Measurements from ENCODE around the gene TFE3. TPM values are rescaled to one million over a fixed set of nuclear protein-coding genes. Genes with fewer than 3 reads are reported as not detected.

The TFE3 gene
- total and polyA plus RNA-seq, 2 experiments from 2014 or later, result 21.4 to 83.8 TPM

DNA sequence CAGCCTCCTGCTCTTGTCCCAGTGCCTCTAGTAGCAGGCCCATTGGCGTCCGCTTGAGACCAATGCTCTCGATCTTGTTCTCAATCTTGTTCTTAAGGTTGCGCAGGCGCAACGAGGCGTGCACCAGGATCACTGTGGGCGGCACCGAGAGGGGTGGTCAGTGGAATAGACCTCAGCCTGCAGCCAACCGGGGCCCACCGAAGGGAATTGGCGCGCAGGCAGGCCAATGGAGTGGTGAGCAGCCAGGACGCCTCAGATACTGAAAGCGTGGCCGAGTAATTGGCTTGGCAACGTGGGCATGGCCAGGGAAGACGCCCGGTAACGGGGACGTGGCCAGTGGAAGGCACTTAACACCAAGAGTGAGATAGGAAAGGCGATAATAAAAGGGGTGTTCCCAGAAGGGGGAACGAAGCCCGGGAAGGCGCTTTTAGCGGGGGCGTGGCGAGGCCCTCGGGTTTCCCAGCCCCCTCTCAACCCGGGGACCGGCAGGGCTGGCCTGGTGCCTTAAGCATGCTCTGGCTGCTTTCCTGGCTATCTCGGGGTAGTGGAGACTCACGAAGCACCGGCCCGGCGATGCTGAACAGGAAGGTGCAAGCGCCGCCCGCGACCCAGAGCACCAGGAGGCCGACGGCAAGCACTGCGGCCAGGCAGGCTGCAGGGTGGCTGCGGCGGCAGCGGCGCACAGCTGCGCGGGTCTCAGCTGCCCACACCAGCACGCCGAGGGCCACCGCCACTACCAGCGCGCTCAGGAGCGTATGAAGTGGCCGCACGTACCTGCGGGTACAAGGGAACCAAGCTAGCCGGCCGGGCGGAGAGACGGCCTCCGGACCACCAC, 28.9 kb upstream of the TFE3 start:
- DNase-seq (ENCODE audit: low spot score) (peak; percentile 87), ATAC-seq (peak; percentile 86)
- no peaks in the 10 kb centered on the region; the same call in 1 of the 3 replicates for H3K9me3 Mint-ChIP-seq
- peaks cover 14% of the 10 kb centered on the region for H3K4me1 Mint-ChIP-seq
- no peaks in the 10 kb centered on the region for H3K36me3 Mint-ChIP-seq (ENCODE audit: low read depth)
- H3K9me2 ChIP-seq (ENCODE audit: insufficient read depth), result no peaks in the 10 kb centered on the region
- peaks cover 13% of the 10 kb centered on the region for H3K27me3 Mint-ChIP-seq (ENCODE audit: insufficient read depth, low read depth, poor library complexity)
- H3K36me3 ChIP-seq (ENCODE audit: insufficient read depth), result no peaks in the 10 kb centered on the region
- peak overlapping the region; percentile 83 for H3K4me3 ChIP-seq
- H4K20me1 ChIP-seq (replicated peaks; ENCODE audit: insufficient read depth), result no peaks in the 10 kb centered on the region
- H3K27ac ChIP-seq (ENCODE audit: low read depth), result no peak overlapping the region
- H3K4me3 Mint-ChIP-seq, result peak overlapping the region; percentile 85
- peak overlapping the region; percentile 84 for H3K4me2 ChIP-seq
- no peaks in the 10 kb centered on the region for H3F3A ChIP-seq (replicated peaks; ENCODE audit: low read depth)
- no peak for TF ChIP-seq CREB1 (CRISPR knock-in tag; IDR thresholded peaks at IDR 0.05; ENCODE audit: low read depth)
- no peak for TF ChIP-seq JUNB (IDR thresholded peaks at IDR 0.05; ENCODE audit: unreplicated experiment)
- TF ChIP-seq, protein P1, sequence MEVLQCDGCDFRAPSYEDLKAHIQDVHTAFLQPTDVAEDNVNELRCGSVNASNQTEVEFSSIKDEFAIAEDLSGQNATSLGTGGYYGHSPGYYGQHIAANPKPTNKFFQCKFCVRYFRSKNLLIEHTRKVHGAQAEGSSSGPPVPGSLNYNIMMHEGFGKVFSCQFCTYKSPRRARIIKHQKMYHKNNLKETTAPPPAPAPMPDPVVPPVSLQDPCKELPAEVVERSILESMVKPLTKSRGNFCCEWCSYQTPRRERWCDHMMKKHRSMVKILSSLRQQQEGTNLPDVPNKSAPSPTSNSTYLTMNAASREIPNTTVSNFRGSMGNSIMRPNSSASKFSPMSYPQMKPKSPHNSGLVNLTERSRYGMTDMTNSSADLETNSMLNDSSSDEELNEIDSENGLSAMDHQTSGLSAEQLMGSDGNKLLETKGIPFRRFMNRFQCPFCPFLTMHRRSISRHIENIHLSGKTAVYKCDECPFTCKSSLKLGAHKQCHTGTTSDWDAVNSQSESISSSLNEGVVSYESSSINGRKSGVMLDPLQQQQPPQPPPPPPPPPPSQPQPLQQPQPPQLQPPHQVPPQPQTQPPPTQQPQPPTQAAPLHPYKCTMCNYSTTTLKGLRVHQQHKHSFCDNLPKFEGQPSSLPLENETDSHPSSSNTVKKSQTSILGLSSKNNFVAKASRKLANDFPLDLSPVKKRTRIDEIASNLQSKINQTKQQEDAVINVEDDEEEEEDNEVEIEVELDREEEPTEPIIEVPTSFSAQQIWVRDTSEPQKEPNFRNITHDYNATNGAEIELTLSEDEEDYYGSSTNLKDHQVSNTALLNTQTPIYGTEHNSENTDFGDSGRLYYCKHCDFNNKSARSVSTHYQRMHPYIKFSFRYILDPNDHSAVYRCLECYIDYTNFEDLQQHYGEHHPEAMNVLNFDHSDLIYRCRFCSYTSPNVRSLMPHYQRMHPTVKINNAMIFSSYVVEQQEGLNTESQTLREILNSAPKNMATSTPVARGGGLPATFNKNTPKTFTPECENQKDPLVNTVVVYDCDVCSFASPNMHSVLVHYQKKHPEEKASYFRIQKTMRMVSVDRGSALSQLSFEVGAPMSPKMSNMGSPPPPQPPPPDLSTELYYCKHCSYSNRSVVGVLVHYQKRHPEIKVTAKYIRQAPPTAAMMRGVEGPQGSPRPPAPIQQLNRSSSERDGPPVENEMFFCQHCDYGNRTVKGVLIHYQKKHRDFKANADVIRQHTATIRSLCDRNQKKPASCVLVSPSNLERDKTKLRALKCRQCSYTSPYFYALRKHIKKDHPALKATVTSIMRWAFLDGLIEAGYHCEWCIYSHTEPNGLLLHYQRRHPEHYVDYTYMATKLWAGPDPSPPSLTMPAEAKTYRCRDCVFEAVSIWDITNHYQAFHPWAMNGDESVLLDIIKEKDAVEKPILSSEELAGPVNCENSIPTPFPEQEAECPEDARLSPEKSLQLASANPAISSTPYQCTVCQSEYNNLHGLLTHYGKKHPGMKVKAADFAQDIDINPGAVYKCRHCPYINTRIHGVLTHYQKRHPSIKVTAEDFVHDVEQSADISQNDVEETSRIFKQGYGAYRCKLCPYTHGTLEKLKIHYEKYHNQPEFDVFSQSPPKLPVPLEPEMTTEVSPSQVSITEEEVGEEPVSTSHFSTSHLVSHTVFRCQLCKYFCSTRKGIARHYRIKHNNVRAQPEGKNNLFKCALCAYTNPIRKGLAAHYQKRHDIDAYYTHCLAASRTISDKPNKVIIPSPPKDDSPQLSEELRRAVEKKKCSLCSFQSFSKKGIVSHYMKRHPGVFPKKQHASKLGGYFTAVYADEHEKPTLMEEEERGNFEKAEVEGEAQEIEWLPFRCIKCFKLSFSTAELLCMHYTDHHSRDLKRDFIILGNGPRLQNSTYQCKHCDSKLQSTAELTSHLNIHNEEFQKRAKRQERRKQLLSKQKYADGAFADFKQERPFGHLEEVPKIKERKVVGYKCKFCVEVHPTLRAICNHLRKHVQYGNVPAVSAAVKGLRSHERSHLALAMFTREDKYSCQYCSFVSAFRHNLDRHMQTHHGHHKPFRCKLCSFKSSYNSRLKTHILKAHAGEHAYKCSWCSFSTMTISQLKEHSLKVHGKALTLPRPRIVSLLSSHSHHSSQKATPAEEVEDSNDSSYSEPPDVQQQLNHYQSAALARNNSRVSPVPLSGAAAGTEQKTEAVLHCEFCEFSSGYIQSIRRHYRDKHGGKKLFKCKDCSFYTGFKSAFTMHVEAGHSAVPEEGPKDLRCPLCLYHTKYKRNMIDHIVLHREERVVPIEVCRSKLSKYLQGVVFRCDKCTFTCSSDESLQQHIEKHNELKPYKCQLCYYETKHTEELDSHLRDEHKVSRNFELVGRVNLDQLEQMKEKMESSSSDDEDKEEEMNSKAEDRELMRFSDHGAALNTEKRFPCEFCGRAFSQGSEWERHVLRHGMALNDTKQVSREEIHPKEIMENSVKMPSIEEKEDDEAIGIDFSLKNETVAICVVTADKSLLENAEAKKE (CRISPR knock-in tag; IDR thresholded peaks at IDR 0.05), result no peak
- TF ChIP-seq, protein P2, sequence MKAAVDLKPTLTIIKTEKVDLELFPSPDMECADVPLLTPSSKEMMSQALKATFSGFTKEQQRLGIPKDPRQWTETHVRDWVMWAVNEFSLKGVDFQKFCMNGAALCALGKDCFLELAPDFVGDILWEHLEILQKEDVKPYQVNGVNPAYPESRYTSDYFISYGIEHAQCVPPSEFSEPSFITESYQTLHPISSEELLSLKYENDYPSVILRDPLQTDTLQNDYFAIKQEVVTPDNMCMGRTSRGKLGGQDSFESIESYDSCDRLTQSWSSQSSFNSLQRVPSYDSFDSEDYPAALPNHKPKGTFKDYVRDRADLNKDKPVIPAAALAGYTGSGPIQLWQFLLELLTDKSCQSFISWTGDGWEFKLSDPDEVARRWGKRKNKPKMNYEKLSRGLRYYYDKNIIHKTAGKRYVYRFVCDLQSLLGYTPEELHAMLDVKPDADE (IDR thresholded peaks at IDR 0.05), result no peak
- TF ChIP-seq, protein P3, sequence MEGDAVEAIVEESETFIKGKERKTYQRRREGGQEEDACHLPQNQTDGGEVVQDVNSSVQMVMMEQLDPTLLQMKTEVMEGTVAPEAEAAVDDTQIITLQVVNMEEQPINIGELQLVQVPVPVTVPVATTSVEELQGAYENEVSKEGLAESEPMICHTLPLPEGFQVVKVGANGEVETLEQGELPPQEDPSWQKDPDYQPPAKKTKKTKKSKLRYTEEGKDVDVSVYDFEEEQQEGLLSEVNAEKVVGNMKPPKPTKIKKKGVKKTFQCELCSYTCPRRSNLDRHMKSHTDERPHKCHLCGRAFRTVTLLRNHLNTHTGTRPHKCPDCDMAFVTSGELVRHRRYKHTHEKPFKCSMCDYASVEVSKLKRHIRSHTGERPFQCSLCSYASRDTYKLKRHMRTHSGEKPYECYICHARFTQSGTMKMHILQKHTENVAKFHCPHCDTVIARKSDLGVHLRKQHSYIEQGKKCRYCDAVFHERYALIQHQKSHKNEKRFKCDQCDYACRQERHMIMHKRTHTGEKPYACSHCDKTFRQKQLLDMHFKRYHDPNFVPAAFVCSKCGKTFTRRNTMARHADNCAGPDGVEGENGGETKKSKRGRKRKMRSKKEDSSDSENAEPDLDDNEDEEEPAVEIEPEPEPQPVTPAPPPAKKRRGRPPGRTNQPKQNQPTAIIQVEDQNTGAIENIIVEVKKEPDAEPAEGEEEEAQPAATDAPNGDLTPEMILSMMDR (conservative IDR thresholded peaks at IDR 0.05; ENCODE audit: low read depth in 2 of 2), result no peak
- no peaks in the 10 kb centered on the region for H3K4me1 ChIP-seq (ENCODE audit: insufficient read depth)
- no peak overlapping the region for H2AFZ ChIP-seq
- H3K27ac Mint-ChIP-seq, result peak overlapping the region; percentile 78; the same call in 1 of the 2 replicates
- no peaks in the 10 kb centered on the region for H3K27me3 ChIP-seq (ENCODE audit: insufficient read depth)
- H3K79me2 ChIP-seq (replicated peaks; ENCODE audit: insufficient read depth), result peaks cover 4% of the 10 kb centered on the region; the same call in 1 of the 2 replicates

Data from GM23338 (cell line).